Endodermal cell (in vitro differentiated cells): ENCODE results near the gene VGF. TPM values are rescaled to one million over a fixed set of nuclear protein-coding genes. Genes with fewer than 3 reads are reported as not detected.
A peak's percentile ranks its signal among the peaks of the same experiment; 100 is the strongest.

Source experiments
- DNase-seq: peaks from one replicate; pipeline ENCODE4 v3.0.0-alpha.2; 2017
- H3K27ac ChIP-seq: 2 replicates; pipeline ENCODE4 v1.5.1; 2013; ENCODE audit warnings: mild to moderate bottlenecking, low read depth, low read length, moderate library complexity
- H3K27me3 ChIP-seq: 2 replicates; pipeline ENCODE4 v1.6.1; 2013; ENCODE audit warnings: mild to moderate bottlenecking, low read length, moderate library complexity; ENCODE audit not compliant: insufficient read depth, control insufficient read depth, poor library complexity, severe bottlenecking
- H3K36me3 ChIP-seq: 2 replicates; pipeline ENCODE4 v1.7.0; 2013; ENCODE audit warnings: mild to moderate bottlenecking, low read length, moderate library complexity; ENCODE audit not compliant: control insufficient read depth, insufficient read depth
- H3K4me1 ChIP-seq: one replicate; pipeline ENCODE4 v1.7.0; 2013; ENCODE audit warnings: low read length; ENCODE audit not compliant: control insufficient read depth, insufficient read depth
- H3K4me3 ChIP-seq: 2 replicates; pipeline ENCODE4 v1.5.1; 2013; ENCODE audit warnings: mild to moderate bottlenecking, low read length, moderate library complexity
- H3K9ac ChIP-seq: 2 replicates; pipeline ENCODE4 v1.6.1; 2013; ENCODE audit warnings: mild to moderate bottlenecking, low read length, moderate library complexity; ENCODE audit not compliant: poor library complexity, severe bottlenecking; ENCODE audit errors: extremely low read depth
- H3K9me3 ChIP-seq: 2 replicates; pipeline ENCODE4 v1.6.1; 2013; ENCODE audit warnings: mild to moderate bottlenecking, low read length, moderate library complexity; ENCODE audit not compliant: control insufficient read depth
- H3K27ac Mint-ChIP-seq: 2 replicates; pipeline ENCODE4 v1.8.0; 2020; ENCODE audit warnings: mixed read lengths
- H3K27me3 Mint-ChIP-seq: 2 replicates; pipeline ENCODE4 v1.8.0; 2021; ENCODE audit warnings: mild to moderate bottlenecking, mixed read lengths; ENCODE audit not compliant: insufficient read depth
- H3K36me3 Mint-ChIP-seq: 2 replicates; pipeline ENCODE4 v1.8.0; 2020; ENCODE audit warnings: low read depth, mixed read lengths
- H3K4me1 Mint-ChIP-seq: 2 replicates; pipeline ENCODE4 v1.8.0; 2020; ENCODE audit warnings: mixed read lengths
- H3K4me3 Mint-ChIP-seq: 2 replicates; pipeline ENCODE4 v1.8.0; 2020; ENCODE audit warnings: mild to moderate bottlenecking, moderate library complexity, mixed read lengths
- H3K9me3 Mint-ChIP-seq: 2 replicates; pipeline ENCODE4 v1.8.0; 2020; ENCODE audit warnings: mild to moderate bottlenecking, mixed read lengths
- WGBS, 2 experiments: methylation state at CpG; one replicate each; pipeline versions ENCODE4 v1.1.5 to v1.1.7; 2013; ENCODE audit warnings: missing lambda C conversion rate in 2 of 2, mixed read lengths in 1 of 2; ENCODE audit not compliant: insufficient coverage in 1 of 2, insufficient read length in 1 of 2; 5-methylcytosine and 5-hydroxymethylcytosine counted together
- total RNA-seq, 2 donors: library from RNA; stranded (reverse); fragmentation: NEBNext Ultra II Directional in 1 of 2; extraction: Animal tissue kit (Norgen Biotek cat#: 25700) in 1 of 2; gene quantifications; 2 replicates in 1 of 2; 3 replicates in 1 of 2; pipeline ENCODE4 v1.2.1, GENCODE V29; 2021
- TF ChIP-seq, protein P1 (sequence below): fragments of 200-600 bp; sonication (generic); conservative IDR thresholded peaks from 2 replicates; pipeline ENCODE4 v1.5.0; 2021; ENCODE audit warnings: antibody characterized with exemption, mild to moderate bottlenecking

Gene VGF
- total RNA-seq, 2 donors from 2014 or later: 2.8 TPM; not detected in 1

DNA sequence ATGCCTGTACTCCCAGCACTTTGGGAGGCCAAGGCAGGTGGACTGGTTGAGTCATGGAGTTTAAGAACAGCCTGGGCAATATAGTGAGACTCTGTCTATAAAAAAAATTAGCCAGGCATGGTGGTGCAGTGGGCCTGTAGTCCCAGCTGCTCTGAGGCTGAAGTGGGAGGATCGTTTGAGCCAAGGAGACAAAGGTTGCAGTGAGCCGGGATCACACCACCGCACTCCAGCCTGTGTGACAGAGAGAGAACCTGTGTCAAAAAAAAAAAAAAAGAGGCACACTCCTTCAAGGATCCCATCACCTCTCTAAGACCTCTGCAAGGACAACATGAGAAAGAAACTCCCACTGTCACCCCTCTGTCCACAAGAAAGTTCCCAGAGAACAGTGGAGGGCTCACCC, 10.3 kb upstream of the VGF start:
- Histone ChIP-seq H3K27me3 (peaks cover 91% of the 10 kb centered on the region), H3K36me3 (no peaks in the 10 kb centered on the region), H3K9me3 (no peaks in the 10 kb centered on the region), H3K4me3 (no peak overlapping the region), H3K9ac (no peak overlapping the region), H3K27ac (no peak overlapping the region), H3K4me1 (no peaks in the 10 kb centered on the region)
- Mint-ChIP-seq H3K9me3 (peaks cover 2% of the 10 kb centered on the region), H3K27me3 (peaks cover 100% of the 10 kb centered on the region), H3K27ac (no peak overlapping the region), H3K36me3 (peaks cover 2% of the 10 kb centered on the region), H3K4me1 (peaks cover 14% of the 10 kb centered on the region), H3K4me3 (no peak overlapping the region)
- TF ChIP-seq, protein P1, sequence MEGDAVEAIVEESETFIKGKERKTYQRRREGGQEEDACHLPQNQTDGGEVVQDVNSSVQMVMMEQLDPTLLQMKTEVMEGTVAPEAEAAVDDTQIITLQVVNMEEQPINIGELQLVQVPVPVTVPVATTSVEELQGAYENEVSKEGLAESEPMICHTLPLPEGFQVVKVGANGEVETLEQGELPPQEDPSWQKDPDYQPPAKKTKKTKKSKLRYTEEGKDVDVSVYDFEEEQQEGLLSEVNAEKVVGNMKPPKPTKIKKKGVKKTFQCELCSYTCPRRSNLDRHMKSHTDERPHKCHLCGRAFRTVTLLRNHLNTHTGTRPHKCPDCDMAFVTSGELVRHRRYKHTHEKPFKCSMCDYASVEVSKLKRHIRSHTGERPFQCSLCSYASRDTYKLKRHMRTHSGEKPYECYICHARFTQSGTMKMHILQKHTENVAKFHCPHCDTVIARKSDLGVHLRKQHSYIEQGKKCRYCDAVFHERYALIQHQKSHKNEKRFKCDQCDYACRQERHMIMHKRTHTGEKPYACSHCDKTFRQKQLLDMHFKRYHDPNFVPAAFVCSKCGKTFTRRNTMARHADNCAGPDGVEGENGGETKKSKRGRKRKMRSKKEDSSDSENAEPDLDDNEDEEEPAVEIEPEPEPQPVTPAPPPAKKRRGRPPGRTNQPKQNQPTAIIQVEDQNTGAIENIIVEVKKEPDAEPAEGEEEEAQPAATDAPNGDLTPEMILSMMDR: no peak
- DNase-seq: no peak
- WGBS, 2 experiments: 60% methylated on average over 3 of the region's 3 CpGs; no CpG with 5 or more reads in 1 of the 2 experiments

DNA sequence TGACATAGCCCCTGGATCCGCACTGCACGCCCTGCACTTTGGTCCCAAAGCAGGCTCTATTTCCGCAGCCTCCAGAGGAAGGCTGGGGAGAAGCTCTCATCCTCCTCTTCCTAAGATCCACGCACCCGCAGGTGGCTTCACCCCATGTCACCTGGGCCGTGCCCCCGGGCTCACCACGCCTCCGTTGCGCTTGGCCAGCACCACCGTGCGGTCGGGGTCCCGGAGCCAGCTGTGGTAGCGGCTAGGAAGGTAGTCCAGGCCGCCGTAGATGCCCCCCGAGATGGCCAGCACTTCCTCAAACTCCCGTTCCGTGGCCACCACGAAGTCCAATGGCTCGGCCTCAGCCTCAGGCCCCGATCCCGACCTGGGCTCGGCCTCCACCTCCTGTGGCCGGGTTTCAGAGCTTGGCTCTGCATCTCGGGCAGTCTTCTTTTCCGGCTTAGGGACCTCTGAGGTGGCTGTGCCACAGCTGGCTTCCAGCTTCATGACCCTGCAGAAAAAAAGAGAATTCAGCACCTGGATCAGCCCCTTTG, 9.0 kb upstream of the VGF start:
- Histone ChIP-seq H3K9ac (no peak overlapping the region), H3K4me1 (peaks cover 3% of the 10 kb centered on the region), H3K36me3 (no peaks in the 10 kb centered on the region), H3K27me3 (peaks cover 91% of the 10 kb centered on the region), H3K27ac (no peak overlapping the region), H3K9me3 (no peaks in the 10 kb centered on the region), H3K4me3 (no peak overlapping the region)
- DNase-seq: peak; percentile 77
- TF ChIP-seq, protein P1: no peak
- Mint-ChIP-seq H3K9me3 (peaks cover 2% of the 10 kb centered on the region), H3K4me3 (peak overlapping the region; percentile 39), H3K27me3 (peaks cover 100% of the 10 kb centered on the region), H3K36me3 (peaks cover 2% of the 10 kb centered on the region), H3K27ac (no peak overlapping the region), H3K4me1 (peaks cover 14% of the 10 kb centered on the region)
- 35 to 44% methylated on average over 25 to 27 of the region's 28 CpGs for WGBS, 2 experiments

DNA sequence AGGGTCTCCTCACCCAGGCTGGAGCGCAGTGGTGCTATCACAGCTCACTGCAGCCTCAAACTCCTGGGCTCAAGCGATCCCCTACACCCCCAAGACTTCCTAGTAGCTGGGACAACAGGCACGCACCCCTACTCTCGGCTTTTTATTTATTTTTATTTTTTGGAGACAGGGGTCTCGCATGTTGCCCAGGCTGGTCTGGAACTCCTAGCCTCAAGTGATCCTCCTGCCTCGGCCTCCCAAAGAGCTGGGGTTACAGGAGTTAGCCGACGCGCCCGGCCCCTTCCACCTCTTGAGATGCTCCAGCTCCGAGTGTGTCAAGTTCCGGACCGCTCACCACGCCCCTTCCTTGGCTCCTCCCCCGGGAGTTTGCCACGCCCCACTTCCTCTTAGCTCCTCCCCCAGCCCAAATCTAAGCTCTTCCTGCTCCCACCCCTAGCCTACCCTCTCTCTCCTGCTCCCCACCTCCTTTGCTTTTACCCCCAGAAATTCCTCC, 8.4 kb upstream of the VGF start:
- H3K4me1 Mint-ChIP-seq: peaks cover 14% of the 10 kb centered on the region
- H3K9me3 ChIP-seq: no peaks in the 10 kb centered on the region
- TF ChIP-seq, protein P1: no peak
- H3K9me3 Mint-ChIP-seq: peaks cover 2% of the 10 kb centered on the region
- H3K36me3 Mint-ChIP-seq: peaks cover 2% of the 10 kb centered on the region
- peak overlapping the region; percentile 39 for H3K4me3 Mint-ChIP-seq
- H3K36me3 ChIP-seq: no peaks in the 10 kb centered on the region
- H3K27me3 Mint-ChIP-seq: peaks cover 100% of the 10 kb centered on the region
- no peak overlapping the region for H3K4me3 ChIP-seq
- H3K27ac Mint-ChIP-seq: no peak overlapping the region
- DNase-seq: peak; percentile 94
- peaks cover 91% of the 10 kb centered on the region for H3K27me3 ChIP-seq
- no peak overlapping the region for H3K9ac ChIP-seq
- 22 to 24% methylated on average over 12 to 16 of the region's 16 CpGs for WGBS, 2 experiments
- peaks cover 3% of the 10 kb centered on the region for H3K4me1 ChIP-seq
- H3K27ac ChIP-seq: no peak overlapping the region
